H9 (cell line): ENCODE results near the gene MOB3A. TPM values are rescaled to one million over a fixed set of nuclear protein-coding genes. Genes with fewer than 3 reads are reported as not detected.

Experiments used
- DNase-seq: peaks from one replicate; pipeline ENCODE4 v3.0.0-alpha.2; 2017
- H2AFZ ChIP-seq: one replicate; pipeline ENCODE4 v1.6.1; 2013; ENCODE audit warnings: mild to moderate bottlenecking, low read length, control low read depth, moderate library complexity
- H2AK5ac ChIP-seq: 2 replicates; pipeline ENCODE4 v1.6.1; 2013; ENCODE audit warnings: low read length, control low read depth, mixed read lengths; ENCODE audit not compliant: insufficient read length
- H2BK120ac ChIP-seq: one replicate; pipeline ENCODE4 v1.6.1; 2013; ENCODE audit warnings: low read depth, mild to moderate bottlenecking, low read length, control low read depth, inconsistent platforms; ENCODE audit not compliant: poor library complexity, severe bottlenecking
- H2BK12ac ChIP-seq: 2 replicates; pipeline ENCODE4 v1.6.1; 2013; ENCODE audit warnings: low read length, control low read depth, mixed read lengths, low read depth; ENCODE audit not compliant: insufficient read length
- H2BK15ac ChIP-seq: 2 replicates; pipeline ENCODE4 v1.6.1; 2013; ENCODE audit warnings: low read depth, low read length, control low read depth
- H2BK20ac ChIP-seq: one replicate; pipeline ENCODE4 v1.6.1; 2013; ENCODE audit warnings: low read depth, mild to moderate bottlenecking, low read length, control low read depth, inconsistent platforms; ENCODE audit not compliant: poor library complexity, severe bottlenecking
- H2BK5ac ChIP-seq: 2 replicates; pipeline ENCODE4 v1.6.1; 2013; ENCODE audit warnings: low read length, control low read depth, mixed read lengths; ENCODE audit not compliant: insufficient read length
- H3K14ac ChIP-seq: 2 replicates; pipeline ENCODE4 v1.6.1; 2013; ENCODE audit warnings: low read length, control low read depth; ENCODE audit not compliant: insufficient read depth
- H3K18ac ChIP-seq: 2 replicates; pipeline ENCODE4 v1.6.1; 2013; ENCODE audit warnings: low read depth, mild to moderate bottlenecking, mixed read lengths, low read length, control low read depth; ENCODE audit not compliant: insufficient read length
- H3K23ac ChIP-seq: 2 replicates; pipeline ENCODE4 v1.6.1; 2013; ENCODE audit warnings: low read length, control low read depth, mixed read lengths, low read depth; ENCODE audit not compliant: insufficient read length
- H3K23me2 ChIP-seq: 2 replicates; pipeline ENCODE4 v1.6.1; 2013; ENCODE audit warnings: low read depth, mild to moderate bottlenecking, mixed read lengths, low read length, control low read depth; ENCODE audit not compliant: insufficient read length, poor library complexity, severe bottlenecking
- H3K27ac ChIP-seq: 2 replicates; pipeline ENCODE4 v1.5.1; 2013; ENCODE audit warnings: low read length, control low read depth, mixed read lengths, low read depth; ENCODE audit not compliant: insufficient read length
- H3K27me3 ChIP-seq: 2 replicates; pipeline ENCODE4 v1.6.1; 2013; ENCODE audit warnings: low read length, control low read depth, inconsistent platforms; ENCODE audit not compliant: insufficient read depth
- H3K4ac ChIP-seq: 2 replicates; pipeline ENCODE4 v1.6.1; 2013; ENCODE audit warnings: low read depth, mild to moderate bottlenecking, control low read depth, inconsistent platforms, low read length, moderate library complexity
- H3K4me1 ChIP-seq: 2 replicates; pipeline ENCODE4 v1.6.1; 2013; ENCODE audit warnings: low read length, control low read depth, inconsistent platforms; ENCODE audit not compliant: insufficient read depth
- H3K4me2 ChIP-seq: 2 replicates; pipeline ENCODE4 v1.6.1; 2013; ENCODE audit warnings: low read length, control low read depth, mixed read lengths; ENCODE audit not compliant: insufficient read length, insufficient read depth
- H3K56ac ChIP-seq: 2 replicates; pipeline ENCODE4 v1.6.1; 2013; ENCODE audit warnings: low read depth, mild to moderate bottlenecking, mixed read lengths, low read length, control low read depth; ENCODE audit not compliant: insufficient read length
- H3K79me1 ChIP-seq: 2 replicates; pipeline ENCODE4 v1.6.1; 2013; ENCODE audit warnings: low read depth, mild to moderate bottlenecking, moderate library complexity, low read length, control low read depth, inconsistent platforms; ENCODE audit not compliant: insufficient read depth, poor library complexity, severe bottlenecking
- H3K79me2 ChIP-seq: 2 replicates; pipeline ENCODE4 v1.6.1; 2013; ENCODE audit warnings: low read length, control low read depth, inconsistent platforms; ENCODE audit not compliant: insufficient read depth
- H3K9ac ChIP-seq: 2 replicates; pipeline ENCODE4 v1.6.1; 2013; ENCODE audit warnings: low read length, control low read depth, mixed read lengths; ENCODE audit not compliant: insufficient read length; ENCODE audit errors: extremely low read depth
- H3K9me3 ChIP-seq: one replicate; pipeline ENCODE4 v1.6.1; 2013; ENCODE audit warnings: low read depth, low read length, inconsistent platforms; ENCODE audit not compliant: control insufficient read depth
- H3T11ph ChIP-seq: one replicate; pipeline ENCODE4 v1.6.1; 2013; ENCODE audit warnings: mild to moderate bottlenecking, low read length, control low read depth, inconsistent platforms
- H4K20me1 ChIP-seq: one replicate; pipeline ENCODE4 v1.6.1; 2013; ENCODE audit not compliant: control insufficient read depth, insufficient read length, insufficient read depth
- H4K5ac ChIP-seq: 2 replicates; pipeline ENCODE4 v1.6.1; 2013; ENCODE audit warnings: low read depth, mild to moderate bottlenecking, mixed read lengths, low read length, control low read depth; ENCODE audit not compliant: insufficient read length
- H4K8ac ChIP-seq: replicated peaks from 2 replicates; pipeline ENCODE4 v1.6.1; 2013; ENCODE audit warnings: low read length, control low read depth, mixed read lengths, low read depth; ENCODE audit not compliant: insufficient read length
- H4K91ac ChIP-seq: 2 replicates; pipeline ENCODE4 v1.6.1; 2013; ENCODE audit warnings: low read depth, mild to moderate bottlenecking, moderate library complexity, mixed read lengths, low read length, control low read depth; ENCODE audit not compliant: insufficient read length
- H3K27ac Mint-ChIP-seq, 3 experiments: 2 replicates in 2 of 3; 3 replicates in 1 of 3; pipeline ENCODE4 v1.8.0; 2020 to 2021; ENCODE audit warnings: mixed read lengths in 3 of 3, mild to moderate bottlenecking in 1 of 3, moderate library complexity in 1 of 3
- H3K27me3 Mint-ChIP-seq: 2 replicates; pipeline ENCODE4 v1.8.0; 2021; ENCODE audit warnings: low read depth, mild to moderate bottlenecking, moderate library complexity, mixed read lengths
- H3K36me3 Mint-ChIP-seq, 3 experiments: 2 replicates in 2 of 3; 3 replicates in 1 of 3; pipeline ENCODE4 v1.8.0; 2020 to 2021; ENCODE audit warnings: low read depth in 3 of 3, mixed read lengths in 3 of 3; ENCODE audit not compliant: insufficient read depth in 1 of 3
- H3K4me1 Mint-ChIP-seq, 2 experiments: 2 replicates each; pipeline ENCODE4 v1.8.0; 2020; ENCODE audit warnings: mixed read lengths in 2 of 2
- H3K4me3 Mint-ChIP-seq, 2 experiments: 2 replicates in 1 of 2; 3 replicates in 1 of 2; pipeline ENCODE4 v1.8.0; 2020 to 2021; ENCODE audit warnings: mild to moderate bottlenecking in 2 of 2, mixed read lengths in 2 of 2, moderate library complexity in 1 of 2
- H3K9me3 Mint-ChIP-seq, 2 experiments: 2 replicates in 1 of 2; 3 replicates in 1 of 2; pipeline ENCODE4 v1.8.0; 2020; ENCODE audit warnings: mild to moderate bottlenecking in 2 of 2, mixed read lengths in 2 of 2, moderate library complexity in 1 of 2
- WGBS: extraction: QIAGEN DNeasy Blood & Tissue Kit; methylation state at CpG from one replicate; pipeline ENCODE4 v1.1.7; 2013; ENCODE audit warnings: missing lambda C conversion rate, low lambda C conversion rate, mixed read lengths; ENCODE audit not compliant: insufficient read length; ENCODE audit errors: extremely low coverage; 5-methylcytosine and 5-hydroxymethylcytosine counted together
- total RNA-seq: library from RNA; stranded (reverse); gene quantifications from 2 replicates; pipeline ENCODE4 v1.2.1, GENCODE V29; 2021
- TF ChIP-seq, protein P1 (sequence below): fragments of 200-600 bp; sonication (generic); conservative IDR thresholded peaks from 3 replicates; pipeline ENCODE4 v1.8.0; 2021; ENCODE audit warnings: antibody characterized with exemption, mild to moderate bottlenecking

The MOB3A gene
- total RNA-seq, 1 experiment from 2014 or later, result 11.5 TPM

DNA sequence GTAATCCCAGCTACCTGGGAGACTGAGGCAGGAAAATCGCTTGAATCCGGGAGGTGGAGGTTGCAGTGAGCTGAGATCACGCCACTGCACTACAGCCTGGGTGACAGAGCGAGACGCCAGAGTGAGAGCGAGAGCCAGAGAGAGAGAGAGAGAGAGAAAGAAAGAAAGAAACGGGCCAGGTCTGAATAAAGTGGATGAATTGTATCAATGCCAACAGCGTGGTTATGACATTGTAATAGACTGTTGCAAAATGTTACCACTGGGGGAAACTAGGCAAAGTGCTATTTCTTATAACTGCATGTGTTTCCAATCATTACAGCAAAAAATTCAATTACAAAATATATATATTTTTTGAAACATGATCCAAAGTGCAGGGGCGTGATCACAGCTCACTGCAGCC, 68.8 kb downstream of the MOB3A start:
- Histone ChIP-seq H3K18ac (no peak overlapping the region), H3K4me1 (no peaks in the 10 kb centered on the region; the same call in 1 of the 2 replicates), H3K23me2 (no peaks in the 10 kb centered on the region), H2AK5ac (no peak overlapping the region), H3K4me2 (no peak overlapping the region), H2BK120ac (no peak overlapping the region), H3K79me2 (no peaks in the 10 kb centered on the region), H3K9me3 (no peaks in the 10 kb centered on the region), H3T11ph (no peak overlapping the region), H2BK12ac (no peak overlapping the region), H3K27me3 (no peaks in the 10 kb centered on the region), H3K56ac (no peak overlapping the region), H3K23ac (no peak overlapping the region), H4K91ac (no peak overlapping the region), H2BK20ac (no peak overlapping the region), H3K4ac (no peak overlapping the region), H3K9ac (no peak overlapping the region), H3K14ac (no peak overlapping the region), H4K5ac (no peak overlapping the region), H3K79me1 (no peaks in the 10 kb centered on the region), H4K8ac (no peak overlapping the region), H4K20me1 (no peaks in the 10 kb centered on the region), H2AFZ (no peak overlapping the region), H2BK5ac (no peak overlapping the region), H2BK15ac (no peak overlapping the region), H3K27ac (no peak overlapping the region)
- Mint-ChIP-seq H3K27me3 (peaks cover 11% of the 10 kb centered on the region), H3K9me3 (peaks cover 9 to 16% of the 10 kb centered on the region in 2 experiments), H3K36me3 (peaks cover 0 to 5% (median 4%) of the 10 kb centered on the region in 3 experiments; a peak in 6 of 7 replicates), H3K27ac (peak overlapping the region in 1 of 3 experiments; percentile 45; a peak in 1 of 7 replicates), H3K4me3 (no peak overlapping the region), H3K4me1 (peaks cover 6 to 16% of the 10 kb centered on the region in 2 experiments)
- TF ChIP-seq, protein P1, sequence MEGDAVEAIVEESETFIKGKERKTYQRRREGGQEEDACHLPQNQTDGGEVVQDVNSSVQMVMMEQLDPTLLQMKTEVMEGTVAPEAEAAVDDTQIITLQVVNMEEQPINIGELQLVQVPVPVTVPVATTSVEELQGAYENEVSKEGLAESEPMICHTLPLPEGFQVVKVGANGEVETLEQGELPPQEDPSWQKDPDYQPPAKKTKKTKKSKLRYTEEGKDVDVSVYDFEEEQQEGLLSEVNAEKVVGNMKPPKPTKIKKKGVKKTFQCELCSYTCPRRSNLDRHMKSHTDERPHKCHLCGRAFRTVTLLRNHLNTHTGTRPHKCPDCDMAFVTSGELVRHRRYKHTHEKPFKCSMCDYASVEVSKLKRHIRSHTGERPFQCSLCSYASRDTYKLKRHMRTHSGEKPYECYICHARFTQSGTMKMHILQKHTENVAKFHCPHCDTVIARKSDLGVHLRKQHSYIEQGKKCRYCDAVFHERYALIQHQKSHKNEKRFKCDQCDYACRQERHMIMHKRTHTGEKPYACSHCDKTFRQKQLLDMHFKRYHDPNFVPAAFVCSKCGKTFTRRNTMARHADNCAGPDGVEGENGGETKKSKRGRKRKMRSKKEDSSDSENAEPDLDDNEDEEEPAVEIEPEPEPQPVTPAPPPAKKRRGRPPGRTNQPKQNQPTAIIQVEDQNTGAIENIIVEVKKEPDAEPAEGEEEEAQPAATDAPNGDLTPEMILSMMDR, result no peak
- DNase-seq, result no peak
- WGBS, result no CpG with 5 or more reads among the region's 9 CpGs
